Endothelial cell of umbilical vein (primary cell): Measurements from ENCODE around the gene TMEM106C. TPM values are rescaled to one million over a fixed set of nuclear protein-coding genes. Genes with fewer than 3 reads are reported as not detected.

ENCODE experiments used
- BruUV-seq: library from RNA; stranded (reverse); fragments of 400-500 nt; replicated peaks from 2 replicates; lab custom pipeline; 2021; lab: Mats Ljungman, UMichigan
- CTCF ChIA-PET: fragments of 300-600, 350-600 bp; sonication (Branson Sonifier 250); formaldehyde crosslinking; loops from one replicate; lab custom pipeline; 2021; ENCODE audit warnings: antibody characterized with exemption, inconsistent platforms; lab: Charles Lee
- POLR2A ChIA-PET: fragments of 300-600, 350-600 bp; sonication (Branson Sonifier 250); formaldehyde crosslinking; loops from one replicate; lab custom pipeline; 2021; ENCODE audit warnings: antibody characterized with exemption, inconsistent platforms; lab: Charles Lee
- DNase-seq: peaks from one replicate; pipeline ENCODE4 v3.0.0-alpha.2; 2011; ENCODE audit warnings: low read depth, low spot score
- FAIRE-seq: peaks from 2 replicates; lab custom pipeline; 2011; peaks lifted over from hg19 to GRCh38; lab: Jason Lieb, UNC
- H2AFZ ChIP-seq: 2 replicates; pipeline ENCODE4 v1.6.0; 2012; ENCODE audit warnings: low read depth, low read length, control low read depth, inconsistent platforms
- H3K27ac ChIP-seq: 2 replicates; pipeline ENCODE4 v1.5.1; 2011; ENCODE audit warnings: low read depth, mild to moderate bottlenecking, control low read depth, low read length, moderate library complexity; ENCODE audit not compliant: insufficient read depth
- H3K27me3 ChIP-seq, 2 experiments: 2 replicates each; pipeline versions ENCODE4 v1.6.0 to v1.6.1; 2011; ENCODE audit warnings: low read length in 2 of 2, mixed read lengths in 1 of 2; ENCODE audit not compliant: control insufficient read depth in 2 of 2, insufficient read depth in 2 of 2
- H3K36me3 ChIP-seq, 2 experiments: 2 replicates in 1 of 2; 3 replicates in 1 of 2; pipeline ENCODE4 v1.5.1; 2011; ENCODE audit warnings: low read length in 2 of 2, mild to moderate bottlenecking in 1 of 2, moderate library complexity in 1 of 2; ENCODE audit not compliant: control insufficient read depth in 2 of 2, insufficient read depth in 2 of 2; ENCODE audit errors: extremely low read depth in 1 of 2
- H3K4me1 ChIP-seq: 3 replicates; pipeline ENCODE4 v1.5.1; 2011; ENCODE audit warnings: mild to moderate bottlenecking, low read length; ENCODE audit not compliant: control insufficient read depth, insufficient read depth; ENCODE audit errors: extremely low read depth
- H3K4me2 ChIP-seq: 2 replicates; pipeline ENCODE4 v1.6.1; 2011; ENCODE audit warnings: low read length, control low read depth, mixed read lengths; ENCODE audit not compliant: insufficient read depth
- H3K4me3 ChIP-seq, 3 experiments: fragments of 200-600 bp in 1 of 3; sonication (generic), shearing (Covaris generic) in 1 of 3; replicated peaks in 1 of 3; 2 replicates each; pipeline ENCODE4 v1.5.1; 2011 to 2016; ENCODE audit warnings: control low read depth in 3 of 3, low read length in 3 of 3, mild to moderate bottlenecking in 2 of 3, inconsistent platforms in 1 of 3, low read depth in 1 of 3, moderate library complexity in 1 of 3; ENCODE audit not compliant: insufficient read depth in 1 of 3
- H3K79me2 ChIP-seq: 2 replicates; pipeline ENCODE4 v1.6.0; 2012; ENCODE audit warnings: low read length, inconsistent platforms; ENCODE audit not compliant: control insufficient read depth, insufficient read depth
- H3K9ac ChIP-seq: replicated peaks from 2 replicates; pipeline ENCODE3; 2011; ENCODE audit warnings: low read length, control low read depth; ENCODE audit not compliant: insufficient read depth; ENCODE audit errors: extremely low read depth
- H3K9me1 ChIP-seq: replicated peaks from 3 replicates; pipeline ENCODE4 v1.6.0; 2011; ENCODE audit warnings: mild to moderate bottlenecking, low read length; ENCODE audit not compliant: control insufficient read depth, insufficient read depth; ENCODE audit errors: extremely low read depth
- H3K9me3 ChIP-seq: replicated peaks from 2 replicates; pipeline ENCODE4 v1.5.1; 2012; ENCODE audit warnings: low read length, inconsistent platforms; ENCODE audit not compliant: control insufficient read depth, insufficient read depth
- H4K20me1 ChIP-seq: replicated peaks from 2 replicates; pipeline ENCODE3; 2011; ENCODE audit warnings: mild to moderate bottlenecking, low read length; ENCODE audit not compliant: control insufficient read depth, insufficient read depth; ENCODE audit errors: extremely low read depth
- EZH2 ChIP-seq: IDR thresholded peaks from 2 replicates; pipeline ENCODE4 v1.6.1; 2012; ENCODE audit warnings: borderline replicate concordance, low read depth, mild to moderate bottlenecking, moderate library complexity, low read length, inconsistent platforms; ENCODE audit not compliant: severe bottlenecking
- FOS ChIP-seq: IDR thresholded peaks from 2 replicates; pipeline ENCODE4 v1.6.1; 2011; ENCODE audit warnings: mild to moderate bottlenecking, low read length, moderate library complexity, borderline replicate concordance; ENCODE audit not compliant: insufficient read depth
- JUN ChIP-seq: IDR thresholded peaks from 2 replicates; pipeline ENCODE4 v1.6.1; 2011; ENCODE audit warnings: borderline replicate concordance, low read depth; ENCODE audit not compliant: insufficient read length, insufficient read depth
- MYC ChIP-seq: IDR thresholded peaks from one replicate; pipeline ENCODE4 v1.6.1; 2011; ENCODE audit warnings: mild to moderate bottlenecking, low read depth, low read length
- POLR2A ChIP-seq: IDR thresholded peaks from 2 replicates; pipeline ENCODE4 v1.6.1; 2012; ENCODE audit warnings: low read depth, mild to moderate bottlenecking, control low read depth, low read length
- POLR2AphosphoS5 ChIP-seq: IDR thresholded peaks from 2 replicates; pipeline ENCODE4 v1.6.1; 2012; ENCODE audit warnings: low read depth, mild to moderate bottlenecking, control low read depth, low read length, moderate library complexity; ENCODE audit not compliant: insufficient read depth
- dilution Hi-C: fragments of 300-500 bp; cut with MboI; formaldehyde crosslinking; loops from one replicate; pipeline ENCODE4 v1.15.0; 2019; ENCODE audit warnings: low sequenced_read_pairs; ENCODE audit not compliant: extremely low pct_ligation_motif_present
- intact Hi-C: fragments of 100-400 bp; cut with micrococcal nuclease; formaldehyde crosslinking; loops from one replicate; pipeline ENCODE4 v1.10.0; 2022
- polyA plus RNA-seq, 4 experiments: library from polyadenylated mRNA; depleted of rRNA in 3 of 4; stranded (reverse) in 3 of 4; unstranded in 1 of 4; fragments of >200 nt; gene quantifications; 2 replicates each; pipeline versions ENCODE4 v1.2.1 to v1.2.3, GENCODE V29; 2011 to 2012; ENCODE audit warnings: missing spikeins in 1 of 4
- total RNA-seq: library from RNA; stranded (reverse); gene quantifications from 2 replicates; pipeline ENCODE4 v1.2.3, GENCODE V29; 2021
- TF ChIP-seq, protein P1 (sequence below): IDR thresholded peaks from 2 replicates; pipeline ENCODE4 v1.6.1; 2011; ENCODE audit not compliant: insufficient read depth, insufficient read length

The TMEM106C gene
- total and polyA plus RNA-seq, 2 donors (not counting 3 experiments of a cell fraction or from before 2014, with no cell fraction given): 84.4 to 148 TPM

- Histone ChIP-seq H4K20me1 (no peaks in the 10 kb centered on the region), H3K4me3 (no peak overlapping the region), H3K4me1 (no peaks in the 10 kb centered on the region), H3K27ac (no peak overlapping the region), H2AFZ (no peak overlapping the region), H3K36me3 (no peaks in the 10 kb centered on the region), H3K9ac (no peak overlapping the region), H3K27me3 (peaks cover 37 to 39% of the 10 kb centered on the region in 2 experiments), H3K9me3 (no peaks in the 10 kb centered on the region), H3K79me2 (no peaks in the 10 kb centered on the region), H3K9me1 (no peaks in the 10 kb centered on the region), H3K4me2 (no peak overlapping the region)
- FAIRE-seq: no peak
- CTCF ChIA-PET: no interaction called here
- DNase-seq: no peak
- dilution Hi-C loops: no loop called here
- POLR2A ChIA-PET: no interaction called here
- TF ChIP-seq POLR2A (no peak), POLR2AphosphoS5 (no peak)
- BruUV-seq: no TSS peak
- intact Hi-C loops: no loop called here
Observed at GRCh38 chr12:48013287-48013686, 49.9 kb downstream of the TMEM106C start.

GRCh38 chr12:48015129-48015528 is 51.7 kb downstream of the TMEM106C start:
- CTCF ChIA-PET: interaction anchor here (0.7 to 2.0 kb wide), 2 partner anchors 50 to 73 kb away, joined by 4 to 5 read pairs; no protein-coding TSS in a partner anchor
- TF ChIP-seq POLR2A (no peak), EZH2 (no peak), MYC (no peak), JUN (no peak), POLR2AphosphoS5 (no peak), FOS (no peak)
- TF ChIP-seq, protein P1, sequence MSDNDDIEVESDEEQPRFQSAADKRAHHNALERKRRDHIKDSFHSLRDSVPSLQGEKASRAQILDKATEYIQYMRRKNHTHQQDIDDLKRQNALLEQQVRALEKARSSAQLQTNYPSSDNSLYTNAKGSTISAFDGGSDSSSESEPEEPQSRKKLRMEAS: no peak
- no peak overlapping the region for H3K27ac ChIP-seq
- H3K27me3 ChIP-seq: peaks cover 24 to 30% of the 10 kb centered on the region in 2 experiments
- intact Hi-C loops (no loop called here), dilution Hi-C loops (no loop called here)
- no peak overlapping the region for H3K4me2 ChIP-seq
- POLR2A ChIA-PET: no interaction called here
- no peaks in the 10 kb centered on the region for H4K20me1 ChIP-seq
- no peaks in the 10 kb centered on the region for H3K9me3 ChIP-seq
- BruUV-seq: no TSS peak
- H3K9me1 ChIP-seq: no peaks in the 10 kb centered on the region
- H3K4me3 ChIP-seq: no peak overlapping the region
- no peaks in the 10 kb centered on the region for H3K4me1 ChIP-seq
- H3K9ac ChIP-seq: no peak overlapping the region
- no peak for DNase-seq
- no peaks in the 10 kb centered on the region for H3K79me2 ChIP-seq
- no peak overlapping the region for H2AFZ ChIP-seq
- FAIRE-seq: no peak
- H3K36me3 ChIP-seq: no peaks in the 10 kb centered on the region
